Activated CD4-positive, alpha-beta T cell treated with anti-CD3 and anti-CD28 coated beads, Interleukin-10, Interleukin-2, amounts not matched to agents 100 ng/mL and 50 ng/mL, durations not matched to agents 16 hours and 8 hours (primary cell): Measurements from ENCODE around the gene NFAT5.
"Not testable (repeated sequence)": the region's sequence is repeated elsewhere in the genome, so short reads cannot be mapped to it uniquely, and the experiment has no call there.

Source experiments
- DNase-seq: peaks from one replicate; pipeline ENCODE4 v3.0.0-alpha.2; 2020

The NFAT5 gene

DNA sequence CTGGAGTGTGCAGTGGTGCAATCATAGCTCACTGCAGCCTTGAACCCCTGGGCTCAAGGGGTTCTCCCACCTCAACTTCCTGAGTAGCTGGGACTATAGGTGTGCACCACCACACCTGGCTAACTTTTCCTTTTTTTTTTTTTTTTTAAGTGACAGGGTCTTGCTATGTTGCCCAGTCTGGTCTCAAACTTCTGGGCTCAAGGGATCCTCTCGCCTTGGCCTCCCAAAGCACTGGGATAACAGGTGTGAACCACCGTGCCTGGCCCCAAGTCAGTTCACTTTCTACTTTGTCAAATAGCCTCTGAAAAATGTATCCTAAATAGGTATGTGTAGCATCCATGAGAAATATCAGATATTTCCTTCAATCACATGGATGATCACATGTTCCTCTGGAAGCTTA is 9.9 kb upstream of the NFAT5 start:
- no peak for DNase-seq

GRCh38 chr16:69559164-69559563 is 6.6 kb upstream of the NFAT5 start:
- DNase-seq = no peak

DNA sequence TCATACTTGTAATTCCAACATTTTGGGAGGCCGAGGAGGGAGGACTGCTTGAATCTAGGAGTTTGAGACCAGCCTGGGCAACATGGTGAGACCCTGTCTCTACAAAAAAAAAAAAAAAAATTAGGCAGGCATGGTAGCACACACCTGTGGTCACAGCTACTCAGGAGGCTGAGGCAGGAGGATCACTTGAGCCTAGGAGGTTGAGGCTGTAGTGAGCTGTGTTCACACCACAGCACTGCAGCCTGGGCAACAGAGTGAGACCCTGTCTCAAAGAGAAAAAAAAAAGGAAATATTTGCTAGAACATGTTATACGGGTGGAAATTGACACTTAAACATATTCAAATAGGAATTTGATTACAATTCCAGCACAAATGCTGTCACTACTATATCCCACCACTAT is 4.4 kb upstream of the NFAT5 start:
- not testable (repeated sequence) for DNase-seq

- no peak for DNase-seq
Observed at GRCh38 chr16:69561901-69562300, 3.9 kb upstream of the NFAT5 start.

- DNase-seq = no peak
Observed at GRCh38 chr16:69562813-69563212, 3.0 kb upstream of the NFAT5 start.

DNA sequence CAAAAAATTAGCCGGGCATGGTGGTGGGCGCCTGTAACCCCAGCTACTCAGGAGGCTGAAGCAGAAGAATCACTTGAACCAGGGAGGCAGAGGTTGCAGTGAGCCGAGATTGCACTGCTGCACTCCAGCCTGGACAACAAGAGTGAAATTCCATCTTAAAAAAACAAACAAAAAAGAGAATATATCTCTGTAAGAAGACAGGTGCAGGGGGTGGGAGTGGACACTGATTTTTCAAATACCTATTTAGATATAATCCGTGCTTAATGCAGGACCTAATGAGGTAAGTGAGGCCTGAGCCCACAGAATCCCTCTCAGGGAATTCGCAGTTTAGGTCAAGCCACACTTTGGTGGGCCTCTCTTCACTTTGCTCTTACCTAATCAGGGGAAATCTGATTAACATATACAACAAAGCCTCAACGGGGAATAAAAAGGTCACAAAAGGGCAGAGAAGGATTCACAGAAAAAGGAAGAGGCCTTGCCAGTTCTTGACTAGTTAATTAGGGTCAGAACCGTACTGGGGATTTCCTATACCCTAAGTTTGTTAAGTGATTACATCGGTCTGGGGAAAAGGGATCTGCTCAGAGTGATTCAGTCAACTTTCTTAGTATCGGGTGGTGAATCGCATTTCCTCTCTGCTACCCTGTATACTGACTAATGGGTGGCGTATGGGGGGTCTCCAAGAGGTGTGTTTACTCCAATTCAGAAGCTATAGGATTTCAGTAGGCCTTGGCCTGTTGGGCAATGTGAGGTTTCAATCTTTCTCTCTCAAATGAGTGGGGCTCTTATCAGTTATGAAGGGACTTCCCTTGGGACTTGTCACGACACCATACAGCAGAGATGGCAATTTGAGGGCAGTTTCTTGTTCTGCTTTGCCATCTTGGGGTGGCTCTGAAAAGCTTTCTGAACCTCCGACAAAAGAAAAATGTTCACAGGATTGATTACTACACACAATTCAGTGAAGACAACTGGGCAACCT is 1.9 kb upstream of the NFAT5 start:
- peak; percentile 90 for DNase-seq

DNA sequence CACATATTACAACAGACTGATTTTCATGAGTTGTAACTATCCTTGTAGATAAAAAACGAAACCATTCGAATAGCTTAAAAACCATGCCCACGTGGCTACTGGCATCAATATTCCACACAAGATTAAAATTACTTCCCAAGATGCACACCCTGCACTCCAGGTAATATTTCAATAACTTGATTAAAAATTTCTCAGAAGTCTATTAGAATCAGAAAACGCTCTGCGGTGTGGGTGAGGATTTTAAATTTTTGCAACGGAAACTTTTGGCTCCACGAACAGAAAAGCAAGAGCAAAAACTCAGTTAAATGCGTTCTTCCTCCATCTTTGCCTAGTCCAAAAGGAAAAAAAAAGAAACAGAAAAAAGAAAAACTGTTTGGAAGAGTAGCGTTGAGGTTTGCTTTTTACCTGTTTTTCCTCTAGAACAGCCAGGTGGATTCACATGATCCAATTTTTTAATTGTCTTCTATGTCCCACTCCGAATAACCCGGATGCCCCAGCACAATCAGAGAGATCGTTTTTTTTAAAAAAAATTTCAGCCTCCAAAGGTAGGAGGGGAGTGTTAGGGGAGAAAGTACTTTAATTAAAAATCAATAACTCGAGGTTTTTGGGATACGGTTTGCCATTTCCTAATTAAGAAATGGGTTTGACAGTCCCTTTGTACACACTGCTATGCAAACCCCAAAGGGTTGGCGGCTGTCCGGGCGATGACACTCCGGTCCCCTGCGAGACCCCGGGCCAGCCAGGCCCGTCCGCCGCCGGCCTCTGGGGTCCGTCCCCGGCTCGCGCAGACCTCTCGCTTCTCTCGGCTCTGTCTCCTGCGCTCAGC is 708 bp upstream of the NFAT5 start:
- peak; percentile 26 for DNase-seq

DNA sequence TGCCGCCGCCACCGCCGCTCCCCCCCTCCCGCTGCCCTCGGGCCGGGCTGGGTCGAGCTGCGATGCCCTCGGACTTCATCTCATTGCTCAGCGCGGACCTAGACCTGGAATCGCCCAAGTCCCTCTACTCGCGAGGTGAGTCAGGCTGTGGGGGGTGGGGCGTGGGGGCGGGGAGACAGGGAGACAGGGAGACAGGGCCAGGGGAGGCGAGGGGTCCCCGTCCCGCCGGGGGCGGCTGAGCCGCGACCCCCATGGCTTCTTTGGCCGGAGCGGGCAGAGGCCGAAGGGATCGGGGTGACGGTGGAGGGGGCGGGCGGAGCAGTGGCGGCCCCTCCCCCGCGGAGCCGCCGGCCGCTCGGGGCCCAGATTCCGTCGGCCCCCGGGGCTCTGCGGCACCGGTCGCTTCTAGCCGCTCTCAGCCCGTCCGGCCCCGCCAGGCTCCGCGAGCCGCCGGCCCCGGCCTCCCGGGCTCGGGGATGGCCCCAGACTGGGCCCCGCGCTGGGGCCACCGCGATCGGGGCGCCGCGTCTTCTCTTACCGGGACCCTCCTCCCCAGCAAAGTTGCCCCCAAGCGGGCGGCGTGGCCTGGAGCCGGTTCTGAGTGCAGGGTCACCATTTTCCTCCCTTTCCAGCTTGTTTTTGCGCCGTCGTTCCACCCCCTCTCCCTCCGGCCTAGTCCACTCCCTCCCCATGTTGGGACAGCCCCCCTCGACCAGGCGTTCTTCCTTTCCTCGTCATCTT is 644 bp downstream of the NFAT5 start:
- peak; percentile 42 for DNase-seq

- DNase-seq = peak; percentile 30
Observed at GRCh38 chr16:69566981-69567680, 1.4 kb downstream of the NFAT5 start.

GRCh38 chr16:69568676-69569075 is 2.9 kb downstream of the NFAT5 start:
- no peak for DNase-seq

DNA sequence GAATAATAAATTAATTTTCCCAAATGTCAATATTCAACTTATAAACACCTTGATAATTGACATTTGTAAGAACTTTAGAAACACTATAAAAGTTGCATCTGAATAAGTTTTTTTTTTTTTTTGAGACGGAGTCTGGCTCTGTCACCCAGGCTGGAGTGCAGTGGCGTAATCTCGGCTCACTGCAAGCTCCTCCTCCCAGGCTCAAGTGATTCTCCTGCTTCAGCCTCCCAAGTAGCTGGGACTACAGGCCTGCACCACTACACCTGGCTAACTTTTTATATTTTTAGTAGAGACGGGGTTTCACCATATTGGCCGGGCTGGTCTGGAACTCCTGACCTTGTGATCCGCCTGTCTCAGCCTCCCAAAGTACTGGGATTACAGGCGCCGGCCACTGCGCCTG is 13.0 kb downstream of the NFAT5 start:
- DNase-seq = not testable (repeated sequence)

DNA sequence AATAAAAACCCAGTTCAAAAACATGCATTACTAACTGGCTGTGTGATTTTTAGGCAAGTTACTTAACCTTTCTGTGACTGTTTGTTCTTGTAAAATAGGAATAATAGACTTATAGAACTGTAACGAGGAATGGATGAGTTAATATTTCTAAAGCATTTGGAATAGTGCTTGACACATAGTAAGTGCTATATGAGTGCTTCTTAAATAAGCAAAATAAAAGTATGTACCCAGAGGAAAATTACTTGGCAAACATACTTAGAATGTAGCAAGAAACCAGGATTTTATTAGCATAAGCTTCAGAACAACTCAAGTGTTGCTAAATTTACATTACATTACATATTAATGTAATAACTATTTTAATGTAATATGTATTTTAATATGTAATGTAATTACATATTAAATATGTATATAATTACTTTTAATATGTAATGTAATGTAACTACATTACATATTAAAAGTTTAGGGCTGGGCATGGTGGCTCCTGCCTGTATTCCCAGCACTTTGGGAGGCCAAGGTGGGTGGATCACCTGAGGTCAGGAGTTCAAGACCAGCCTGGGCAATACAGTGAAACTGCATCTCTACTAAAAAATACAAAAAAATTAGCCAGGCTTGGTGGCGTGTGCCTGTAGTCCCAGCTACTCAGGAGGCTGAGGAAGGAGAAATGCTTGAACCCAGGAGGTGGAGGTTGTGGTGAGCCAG is 14.2 kb downstream of the NFAT5 start:
- no peak for DNase-seq

DNA sequence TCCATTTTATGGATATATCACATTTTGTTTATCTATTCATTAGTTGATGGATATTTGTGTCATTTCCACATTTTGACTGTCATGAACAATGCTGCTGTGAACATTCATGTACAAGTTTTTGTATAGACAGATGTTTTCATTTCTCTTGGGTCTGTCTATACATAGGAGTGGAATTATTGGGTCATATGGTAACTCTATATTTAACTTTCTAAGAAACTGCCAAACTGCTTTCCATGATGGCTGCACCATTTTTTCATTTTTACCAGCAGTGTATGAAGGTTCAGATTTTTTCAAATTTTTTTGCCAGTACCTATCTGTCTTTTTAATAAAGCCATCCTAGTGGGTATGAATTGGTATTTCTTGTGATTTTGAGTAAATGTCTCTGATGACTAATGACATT is 15.5 kb downstream of the NFAT5 start:
- no peak for DNase-seq

GRCh38 chr16:69584493-69584892 is 18.7 kb downstream of the NFAT5 start:
- not testable (repeated sequence) for DNase-seq

GRCh38 chr16:69589434-69590269 is 23.9 kb downstream of the NFAT5 start:
- DNase-seq = no peak

GRCh38 chr16:69590590-69590989 is 24.8 kb downstream of the NFAT5 start:
- no peak for DNase-seq

GRCh38 chr16:69593751-69594255 is 28.0 kb downstream of the NFAT5 start:
- no peak for DNase-seq

GRCh38 chr16:69595127-69596036 is 29.6 kb downstream of the NFAT5 start:
- DNase-seq = no peak

DNA sequence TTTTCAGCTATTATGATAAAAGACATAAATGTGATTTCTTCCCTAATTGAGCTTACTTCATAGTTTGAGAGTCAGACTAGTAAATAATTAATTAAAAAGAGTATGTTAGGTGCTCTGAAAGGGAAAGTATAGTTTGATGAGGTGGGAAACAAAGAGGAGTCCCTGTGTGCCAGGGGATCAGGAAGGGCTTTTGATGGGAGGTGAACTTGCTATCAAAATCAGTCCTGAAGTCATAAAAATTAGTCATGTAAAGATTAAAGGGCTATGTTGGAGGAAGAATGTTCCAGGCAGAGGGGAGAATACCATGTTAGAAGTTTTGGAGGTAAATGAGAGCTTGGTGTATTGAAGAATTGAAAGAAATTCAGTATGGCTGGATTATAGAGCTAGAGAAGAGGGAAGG is 31.0 kb downstream of the NFAT5 start:
- DNase-seq = no peak

DNA sequence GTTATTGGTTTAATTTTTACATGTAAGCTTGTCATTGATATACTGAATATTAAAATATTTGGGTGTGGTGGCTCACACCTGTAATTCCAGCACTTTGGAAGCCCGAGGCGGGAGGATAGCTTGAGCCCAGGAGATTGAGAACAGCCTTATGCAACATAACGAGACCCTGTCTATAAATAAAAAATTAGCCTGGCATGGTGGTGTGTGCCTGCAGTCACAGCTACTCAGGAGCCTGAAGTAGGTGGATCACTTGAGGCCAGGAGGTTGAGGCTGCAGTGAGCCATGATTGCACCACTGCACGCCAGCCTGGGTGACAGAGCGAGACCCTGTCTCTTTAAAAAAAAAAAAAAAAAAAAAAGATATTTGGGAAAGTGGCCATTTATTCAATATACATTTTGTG is 32.3 kb downstream of the NFAT5 start:
- no peak for DNase-seq
